HT-29 (cell line): ENCODE data around the gene MAPRE2. TPM values are rescaled to one million over a fixed set of nuclear protein-coding genes. Genes with fewer than 3 reads are reported as not detected.
"Not testable (repeated sequence)": the region's sequence is repeated elsewhere in the genome, so short reads cannot be mapped to it uniquely, and the experiment has no call there.

Experiments used
- DNase-seq: peaks from one replicate; pipeline ENCODE4 v3.0.0-alpha.2; 2015; ENCODE audit warnings: low spot score
- total RNA-seq: library from RNA; depleted of rRNA; stranded (reverse); fragments of >200 nt; shearing (Covaris generic); gene quantifications from 2 replicates; pipeline ENCODE4 v1.2.3, GENCODE V29; 2014

Gene MAPRE2
- total RNA-seq, 1 experiment from 2014 or later: 2.8 TPM

DNA sequence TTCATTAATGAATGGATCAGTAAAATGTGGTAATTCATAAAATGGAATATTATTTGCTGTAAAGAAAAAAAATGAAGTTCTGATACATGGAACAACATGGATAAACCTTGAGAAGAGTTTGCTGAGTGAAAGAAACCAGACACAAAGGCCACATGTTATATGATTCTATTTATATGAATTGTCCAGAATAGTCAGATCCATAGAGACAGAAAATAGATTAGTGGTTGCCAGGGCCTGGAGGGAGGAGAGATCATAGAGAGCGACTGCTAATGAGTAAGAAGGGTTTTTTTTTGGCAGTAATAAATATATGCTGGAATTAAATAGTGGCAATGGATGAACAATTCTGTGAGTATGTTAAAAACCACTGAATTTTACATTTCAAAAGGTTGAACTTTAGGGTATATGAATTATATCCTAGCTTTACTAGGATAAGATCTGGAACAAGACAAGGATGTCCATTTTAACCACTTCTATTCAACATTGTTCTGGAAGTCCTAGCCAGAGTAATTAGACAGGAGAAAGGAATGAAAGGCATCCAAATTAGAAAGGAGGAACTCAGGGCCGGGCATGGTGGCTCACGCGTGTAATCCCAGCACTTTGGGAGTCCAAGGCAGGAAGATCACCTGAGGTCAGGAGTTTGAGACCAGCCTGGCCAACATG lies 48.8 kb downstream of the MAPRE2 start:
- DNase-seq: no peak

DNA sequence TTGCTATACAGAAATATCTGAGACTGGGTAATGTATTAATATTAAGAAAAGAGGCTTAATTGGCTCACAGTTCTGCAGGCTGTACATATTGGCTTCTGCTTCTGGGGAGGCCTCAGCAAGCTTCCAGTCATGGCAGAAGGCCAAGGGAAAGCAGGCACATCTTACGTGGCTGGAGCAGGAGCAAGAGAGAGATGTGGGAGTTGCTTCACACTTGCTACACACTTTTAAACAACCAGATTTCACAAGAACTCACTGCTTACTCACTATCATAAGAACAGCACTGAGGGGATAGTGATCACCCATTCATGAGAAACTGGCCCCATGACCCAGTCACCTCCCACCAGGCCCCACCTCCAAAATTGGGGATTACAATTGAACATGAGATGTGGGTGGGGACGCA lies 50.6 kb downstream of the MAPRE2 start:
- no peak for DNase-seq

DNA sequence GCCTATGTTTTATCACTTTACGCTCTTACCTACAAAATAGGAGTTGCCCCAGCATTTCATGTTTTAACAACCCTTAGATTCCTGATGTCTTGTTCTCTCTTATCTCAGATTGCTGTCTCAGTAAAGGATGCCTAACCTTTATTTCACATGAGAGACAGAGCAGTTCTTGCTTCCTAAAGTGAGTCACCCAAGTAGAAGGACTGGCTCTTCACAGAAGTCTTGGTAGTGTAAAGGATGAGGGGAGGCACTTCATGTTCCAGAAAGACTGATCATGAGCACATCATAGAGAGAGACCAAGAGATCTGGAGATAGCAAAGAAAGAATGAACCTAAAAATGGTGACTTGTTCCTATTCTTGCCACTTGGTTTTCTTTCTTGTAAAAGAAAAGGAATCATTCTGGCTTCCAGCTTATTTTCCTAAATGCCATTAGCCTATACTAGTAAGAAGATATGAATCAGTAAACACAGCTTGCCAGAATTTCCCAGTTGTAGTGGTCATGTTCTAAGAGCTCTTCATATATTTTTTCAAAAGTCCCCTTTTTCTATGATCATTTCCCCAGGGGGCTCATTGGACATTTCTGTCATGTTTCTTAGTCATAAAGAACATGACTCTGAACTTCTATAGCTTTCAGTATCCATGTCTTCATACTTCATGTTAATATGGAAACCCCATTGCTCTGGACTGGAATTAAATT lies 54.9 kb downstream of the MAPRE2 start:
- DNase-seq: no peak

DNA sequence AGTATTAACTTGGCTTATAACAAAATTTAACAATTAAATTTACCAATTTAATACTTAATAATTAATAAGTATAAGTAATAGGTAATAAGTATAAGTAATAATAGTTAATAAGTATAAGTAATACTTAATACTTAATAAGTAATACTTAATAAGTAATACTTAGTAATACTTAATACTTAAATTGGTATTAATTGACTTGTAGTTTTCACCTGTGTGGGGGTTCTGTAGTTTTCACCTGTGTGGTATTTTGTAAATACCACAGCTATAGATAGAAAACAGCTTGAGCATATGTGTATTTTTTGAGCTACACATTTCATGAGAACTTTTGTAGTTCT lies 55.4 kb downstream of the MAPRE2 start:
- no peak for DNase-seq

DNA sequence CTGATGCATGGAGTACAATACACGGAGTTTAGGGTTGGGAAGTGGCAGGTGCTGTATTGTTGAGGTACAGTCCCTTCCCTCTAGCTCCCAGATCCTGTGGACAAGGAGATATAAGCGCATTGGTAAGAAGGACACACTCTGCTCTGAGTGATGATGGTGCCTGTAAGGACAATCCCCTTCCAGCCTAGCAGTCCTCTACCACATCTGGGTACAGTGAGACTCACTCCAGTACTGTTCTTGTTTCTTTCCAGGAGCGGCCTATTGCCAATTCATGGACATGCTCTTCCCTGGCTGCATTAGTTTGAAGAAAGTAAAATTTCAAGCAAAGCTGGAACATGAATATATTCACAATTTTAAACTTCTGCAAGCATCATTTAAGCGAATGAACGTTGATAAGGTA lies 56.0 kb downstream of the MAPRE2 start:
- no peak for DNase-seq

DNA sequence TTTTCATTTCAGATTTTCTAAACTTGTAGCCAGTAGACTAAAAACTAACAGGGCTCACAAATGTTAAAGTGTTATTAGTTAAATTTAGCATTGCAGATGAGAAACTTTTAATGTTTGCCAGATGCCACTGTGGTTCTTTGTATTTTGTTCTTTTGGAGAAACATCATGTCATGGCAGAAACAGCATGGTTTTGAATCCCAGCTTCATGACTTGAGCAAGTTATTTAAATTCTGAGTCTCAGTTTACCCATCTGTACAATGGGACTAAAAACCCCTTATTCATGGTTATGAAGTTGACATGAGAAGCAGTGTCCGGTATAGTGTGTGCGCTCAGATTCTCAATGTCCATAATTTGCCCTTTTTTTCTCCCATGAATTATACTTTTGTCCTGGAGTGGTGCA lies 56.5 kb downstream of the MAPRE2 start:
- no peak for DNase-seq

DNA sequence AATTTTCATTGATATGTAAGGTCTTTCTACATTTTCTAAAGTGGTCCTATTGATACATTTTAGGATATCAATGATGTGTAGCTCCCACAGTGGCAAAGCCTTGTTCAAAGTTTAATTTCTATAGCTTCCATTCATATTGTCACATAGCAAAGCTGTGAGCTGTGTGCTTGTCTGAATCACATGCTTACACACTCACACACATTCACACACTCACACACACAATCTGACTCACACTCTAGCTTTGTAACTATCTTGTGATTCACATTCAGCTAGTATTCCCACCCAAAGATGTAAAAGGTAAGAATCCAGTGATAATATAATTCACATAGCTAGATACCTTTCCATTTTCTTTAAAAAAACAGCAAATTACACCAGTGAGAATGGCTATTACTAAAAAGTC lies 58.7 kb downstream of the MAPRE2 start:
- no peak for DNase-seq

DNA sequence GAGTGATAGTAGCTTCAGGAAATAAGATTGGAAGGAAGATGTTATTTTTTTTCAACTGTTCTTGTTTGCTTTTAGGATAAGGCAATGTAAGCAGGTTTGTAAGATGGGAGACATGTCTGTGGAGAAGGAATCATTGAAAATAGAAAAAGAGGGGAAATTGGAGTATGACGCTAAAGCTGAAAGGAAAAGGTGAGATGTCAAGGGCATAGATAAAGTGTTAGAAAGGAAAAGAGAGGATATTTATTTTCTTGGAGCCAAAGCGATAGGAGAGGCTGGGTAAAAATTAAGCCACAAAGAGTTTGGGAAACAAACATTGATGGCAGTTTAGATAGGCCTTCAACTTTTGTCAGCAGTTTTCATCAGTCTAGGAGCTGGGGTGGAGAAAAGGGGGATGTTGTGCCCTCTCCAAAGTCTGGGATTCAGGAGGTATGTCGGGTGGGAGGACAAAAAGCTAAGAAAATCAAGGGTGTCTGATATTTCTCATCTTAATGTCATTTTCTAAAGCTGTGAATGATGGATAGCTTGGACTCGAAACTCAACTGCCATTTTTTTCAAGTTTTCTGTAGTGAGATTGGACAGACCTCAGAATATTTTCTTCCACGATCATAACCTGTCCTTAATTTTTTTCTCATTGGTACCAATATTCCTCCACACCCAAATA lies 63.3 kb downstream of the MAPRE2 start:
- no peak for DNase-seq

DNA sequence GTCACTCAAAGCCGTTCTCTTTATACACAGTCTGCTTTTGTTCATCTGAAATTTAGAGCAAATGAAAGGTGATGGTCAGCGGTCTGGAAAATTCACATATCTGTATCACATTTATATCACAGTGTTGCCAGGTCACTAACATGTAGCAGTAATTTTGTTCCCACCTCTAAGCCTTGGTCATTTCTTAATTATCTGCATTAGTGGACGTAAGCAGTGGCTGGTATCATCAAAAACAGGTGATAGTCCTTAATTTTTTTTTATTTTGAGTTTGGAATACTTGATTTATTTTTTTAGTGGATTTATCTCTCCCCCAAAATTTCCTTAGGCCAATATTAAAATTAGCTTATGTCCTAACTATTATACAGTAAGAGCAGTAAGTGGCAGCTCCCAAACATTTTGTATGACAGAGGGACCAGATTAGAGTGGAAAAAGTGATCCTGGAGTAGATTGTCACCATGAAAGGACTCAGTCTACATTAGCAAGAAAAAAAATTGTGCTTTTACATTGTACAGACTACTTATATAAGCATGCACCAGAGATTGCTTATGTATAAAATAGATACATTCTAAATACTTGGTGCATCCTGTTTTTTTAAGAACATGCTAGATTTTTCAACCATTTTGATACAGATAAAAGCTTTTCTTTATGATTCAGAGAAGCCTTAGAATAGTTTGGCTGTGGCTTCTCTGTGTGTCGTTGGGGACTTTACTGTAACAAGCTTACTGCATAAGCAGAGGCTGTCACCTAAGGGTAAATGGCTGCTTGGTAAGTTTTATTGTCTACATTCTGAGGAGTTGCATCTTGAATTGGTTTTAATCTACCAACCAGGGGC lies 65.0 kb downstream of the MAPRE2 start:
- no peak for DNase-seq

DNA sequence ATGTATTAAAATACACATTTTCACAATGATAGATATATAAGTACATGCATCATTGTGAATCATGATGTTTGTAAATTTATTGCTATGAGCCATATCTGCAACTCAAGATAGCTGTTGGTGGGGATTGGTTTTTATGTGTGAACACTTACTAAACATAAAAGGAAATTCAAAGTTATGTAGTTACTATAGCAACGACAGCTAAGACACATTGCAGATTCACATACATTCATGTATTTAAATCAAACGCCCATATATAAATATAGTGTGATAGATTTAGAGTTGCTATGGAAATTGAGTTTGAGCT lies 65.6 kb downstream of the MAPRE2 start:
- no peak for DNase-seq

DNA sequence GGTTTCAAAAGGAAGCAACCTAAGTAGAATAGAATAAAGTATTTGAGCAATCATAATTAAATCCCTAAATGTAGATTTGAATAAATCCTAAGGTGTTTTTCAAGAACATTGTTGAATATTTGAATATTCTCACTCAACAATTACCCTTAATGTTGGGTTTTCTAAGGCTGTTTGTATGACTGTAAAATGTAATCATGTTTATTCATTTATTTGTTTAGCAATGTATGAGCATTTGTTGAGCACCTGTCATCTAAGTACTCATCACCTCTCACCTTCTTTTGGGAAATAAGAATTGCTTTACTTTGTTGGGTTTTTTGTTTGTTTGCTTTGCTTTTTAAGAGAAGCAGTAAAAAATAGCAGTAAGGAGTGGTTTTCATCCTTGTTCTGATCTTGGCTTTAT lies 66.0 kb downstream of the MAPRE2 start:
- no peak for DNase-seq

DNA sequence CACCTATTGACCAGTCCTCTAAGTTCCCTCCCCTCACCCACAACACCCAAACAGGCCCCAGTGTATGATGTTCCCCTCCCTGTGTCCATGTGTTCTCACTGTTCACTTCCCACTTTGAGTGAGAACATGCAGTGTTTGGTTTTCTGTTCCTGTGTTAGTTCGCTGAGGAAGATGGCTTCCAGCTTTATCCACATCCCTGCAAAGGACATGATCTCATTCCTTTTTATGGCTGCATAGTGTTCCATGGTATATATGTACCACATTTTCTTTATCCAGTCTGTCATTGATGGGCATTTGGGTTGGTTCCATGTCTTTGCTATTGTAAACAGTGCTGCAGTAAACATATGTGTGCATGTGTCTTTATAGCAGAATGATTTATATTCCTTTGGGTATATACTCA lies 66.9 kb downstream of the MAPRE2 start:
- DNase-seq: not testable (repeated sequence)

DNA sequence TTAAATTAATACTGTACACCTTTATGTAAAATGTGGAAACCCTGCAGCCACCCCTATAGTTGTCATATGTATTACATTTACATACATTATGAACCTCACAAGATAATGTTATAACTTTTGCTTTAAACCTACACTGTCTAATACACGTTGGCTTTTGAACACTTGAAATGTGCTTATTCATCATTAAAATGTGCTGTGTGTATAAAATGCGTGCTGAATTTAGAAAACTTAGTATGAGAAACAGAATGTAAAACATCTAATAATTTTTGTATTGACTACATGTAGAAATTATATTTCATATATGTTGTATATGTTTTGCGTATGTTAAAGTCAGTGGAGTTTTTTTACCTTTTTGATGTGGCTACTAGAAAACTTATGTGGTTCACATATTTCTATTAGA lies 68.8 kb downstream of the MAPRE2 start:
- DNase-seq: no peak

DNA sequence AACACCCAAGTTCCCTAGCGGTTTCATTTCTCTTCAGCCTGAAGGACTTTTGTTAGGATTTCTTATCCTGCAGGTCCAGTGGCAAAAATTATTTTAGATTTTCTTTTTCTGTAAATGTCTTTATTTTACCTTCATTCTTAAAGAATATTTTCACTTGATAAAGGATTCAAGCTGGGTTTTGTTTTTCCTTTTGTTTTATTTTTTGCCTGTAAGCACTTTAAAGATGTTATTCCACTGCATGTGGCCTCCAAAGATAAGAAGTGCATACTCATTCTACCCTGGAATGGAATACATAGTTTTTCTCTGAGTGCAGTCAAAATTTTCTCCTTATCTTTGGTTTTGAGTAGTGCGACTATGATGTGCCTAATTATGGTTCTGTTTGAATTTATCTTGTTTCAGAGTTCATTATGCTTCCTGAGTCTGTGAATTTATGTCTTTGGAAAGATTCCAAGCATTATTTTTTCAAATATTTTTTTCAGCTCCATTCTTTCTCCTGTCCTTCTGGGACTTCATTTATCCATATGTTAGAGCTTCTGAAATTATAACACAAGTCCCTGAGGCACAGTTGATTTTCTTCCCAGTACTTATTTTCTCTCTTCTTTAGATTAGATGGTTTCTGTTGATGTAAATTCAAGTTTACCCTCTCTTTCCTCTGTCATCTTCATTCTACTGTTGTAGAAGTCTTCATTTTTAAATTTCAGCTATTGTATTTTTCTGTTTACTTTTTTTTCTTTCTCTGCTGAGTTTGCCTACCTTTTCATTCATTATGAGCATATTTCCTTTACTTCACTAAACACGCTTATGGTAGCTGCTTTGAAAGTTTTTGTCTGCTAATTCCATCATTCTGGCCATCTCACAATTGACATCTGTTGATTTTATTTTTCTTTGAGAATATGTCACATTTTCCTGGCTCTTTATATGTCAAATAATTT lies 69.6 kb downstream of the MAPRE2 start:
- no peak for DNase-seq

DNA sequence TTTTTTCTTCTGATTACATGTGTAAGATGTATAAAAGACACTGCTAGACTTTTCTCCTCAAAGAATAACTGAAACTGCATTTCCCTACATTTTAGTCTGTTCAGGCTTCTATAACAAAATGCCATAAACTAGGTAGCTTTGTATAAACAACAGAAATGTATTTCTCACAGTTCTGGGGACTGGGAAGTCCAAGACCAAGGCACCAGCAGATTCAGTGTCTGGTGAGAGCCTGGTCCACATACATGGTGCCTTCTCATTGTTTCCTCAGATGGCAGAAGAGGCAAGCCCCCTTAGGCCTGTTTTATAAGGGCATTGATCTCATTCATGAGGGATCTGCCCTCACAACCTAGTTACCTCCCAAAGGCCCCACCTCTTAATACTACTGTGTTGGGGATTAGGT lies 71.5 kb downstream of the MAPRE2 start:
- DNase-seq: no peak

DNA sequence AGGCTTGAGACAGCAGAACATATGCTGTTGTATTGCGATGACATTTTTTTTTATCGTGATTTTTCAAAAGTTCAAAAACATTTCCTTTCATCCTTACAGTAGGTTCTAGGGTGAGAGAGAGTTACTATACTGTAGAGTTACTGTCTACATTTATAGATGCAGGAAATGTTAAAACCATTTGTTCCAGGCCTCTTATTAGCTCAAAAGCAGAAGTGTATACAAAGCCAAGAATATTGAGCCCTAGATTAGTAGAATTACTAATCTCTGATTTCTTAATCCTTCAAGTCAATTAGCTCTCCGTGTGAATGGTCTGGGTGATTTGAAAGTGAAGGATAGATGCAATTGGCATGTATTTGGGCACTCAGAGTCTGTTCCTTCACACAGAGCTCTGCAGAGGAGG lies 73.1 kb downstream of the MAPRE2 start:
- DNase-seq: no peak

DNA sequence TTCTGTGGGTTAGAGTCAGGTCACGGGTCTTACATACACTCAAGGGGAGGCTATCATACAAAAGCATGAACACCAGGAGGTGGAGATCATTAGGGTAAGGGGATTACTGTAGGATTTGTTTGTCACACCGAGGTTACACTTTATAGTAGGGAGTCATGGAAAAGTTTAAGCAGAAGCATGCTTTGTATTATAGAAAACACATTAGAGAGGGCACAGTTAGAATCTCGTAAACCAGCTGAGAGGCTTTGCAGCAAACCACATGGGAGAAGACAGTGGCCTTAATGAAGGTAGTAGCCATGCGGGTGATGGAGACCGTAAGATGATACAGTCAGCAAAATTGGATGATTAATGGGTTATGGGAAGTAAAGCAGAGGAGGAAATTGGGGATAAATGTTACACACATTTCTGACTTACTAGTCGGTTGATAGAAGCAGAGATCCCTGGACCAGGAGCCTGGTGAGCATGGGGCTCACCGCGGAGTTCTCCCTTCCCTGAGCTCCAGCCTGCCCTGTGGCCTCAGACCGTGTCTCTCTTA lies 75.6 kb downstream of the MAPRE2 start:
- no peak for DNase-seq

DNA sequence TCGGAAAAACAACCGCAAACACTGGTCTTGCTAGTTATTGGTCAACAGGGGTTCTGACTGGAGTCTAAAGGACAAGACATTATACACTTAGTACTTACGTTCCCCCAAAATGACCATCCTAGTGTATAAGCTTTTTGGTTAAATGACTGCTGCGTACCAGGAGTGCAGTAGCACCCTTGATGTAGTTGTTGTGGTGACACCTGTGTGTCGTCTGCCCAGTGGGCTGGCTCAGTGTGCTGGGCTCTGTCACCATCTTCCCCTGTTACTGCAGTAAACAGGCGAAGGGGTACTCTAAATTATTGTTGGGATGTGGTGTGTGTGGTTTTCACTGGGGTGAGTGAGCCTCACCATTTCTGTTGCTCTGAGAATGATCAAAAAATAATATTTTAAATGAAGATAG lies 76.2 kb downstream of the MAPRE2 start:
- no peak for DNase-seq

DNA sequence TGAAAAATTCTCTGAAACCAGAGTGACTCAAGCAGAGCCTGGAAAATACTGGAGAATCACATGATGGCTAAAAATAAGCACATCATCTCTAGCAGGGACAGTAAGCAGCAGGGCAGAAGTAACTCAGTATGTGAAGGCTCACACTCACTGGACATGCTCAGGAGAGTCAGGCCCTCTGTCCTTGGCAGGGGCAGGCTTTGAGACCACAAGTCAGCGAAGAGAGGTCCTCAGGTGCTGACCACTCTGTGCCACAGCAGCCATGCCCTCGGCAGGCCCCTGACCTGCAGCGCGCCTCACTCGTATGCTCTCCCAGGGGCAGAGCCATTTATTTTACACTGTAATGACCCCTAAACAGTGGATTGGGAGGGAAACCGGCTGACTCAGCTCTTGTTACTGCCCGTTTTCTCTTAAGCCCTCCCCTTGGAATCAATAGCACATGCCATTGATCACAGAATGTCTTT lies 76.8 kb downstream of the MAPRE2 start:
- no peak for DNase-seq

DNA sequence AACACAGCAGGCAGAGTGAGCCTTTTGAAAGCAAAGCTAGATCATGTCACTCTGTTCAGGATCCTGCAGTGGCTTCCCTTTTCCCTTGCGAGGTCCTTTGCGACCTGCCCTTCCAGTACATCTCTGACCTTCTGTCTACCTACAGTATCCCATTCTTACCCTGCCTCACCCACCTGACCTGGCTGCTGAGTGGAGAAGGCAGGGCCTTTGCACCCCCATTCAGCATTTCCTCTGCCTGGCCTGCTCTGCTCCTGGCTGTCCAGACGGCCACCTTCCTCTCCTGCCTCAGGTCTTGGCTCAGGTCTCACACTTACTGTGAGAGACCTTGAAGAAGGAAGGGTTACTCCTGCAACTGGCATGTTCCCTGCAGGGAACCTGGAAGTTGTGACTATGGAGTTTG lies 77.4 kb downstream of the MAPRE2 start:
- no peak for DNase-seq

DNA sequence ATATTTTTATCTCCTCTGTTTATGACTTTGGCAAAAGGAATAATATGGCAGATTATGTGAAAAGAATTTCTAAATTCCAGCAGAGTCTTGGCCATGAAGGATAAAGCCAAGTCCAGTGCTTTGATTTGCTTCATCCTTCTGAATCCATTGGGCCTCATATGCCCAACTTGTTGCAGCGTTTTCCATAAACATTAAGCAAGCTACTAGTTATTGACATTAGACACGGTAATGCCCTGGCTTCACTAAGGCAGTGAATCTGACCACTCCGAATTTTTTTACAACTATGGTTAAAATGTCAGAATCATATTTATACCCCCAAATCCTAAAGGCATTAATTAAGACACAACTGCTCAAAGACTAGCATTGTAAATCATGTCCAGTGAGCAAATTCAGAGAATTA lies 79.8 kb downstream of the MAPRE2 start:
- DNase-seq: no peak
